HCT116 (cell line): ENCODE measurements around the gene TUBGCP5. TPM values are rescaled to one million over a fixed set of nuclear protein-coding genes. Genes with fewer than 3 reads are reported as not detected.
A peak's percentile ranks its signal among the peaks of the same experiment; 100 is the strongest.

Source experiments
- ATAC-seq: fragments of 200-7000 bp; cut with Tn5 transposase; 2 replicates; pipeline ENCODE4 v1.9.1; 2020; ENCODE audit warnings: mild to moderate bottlenecking, moderate library complexity
- BruUV-seq: library from RNA; stranded (reverse); fragments of 400-500 nt; replicated peaks from 2 replicates; lab custom pipeline; 2021; lab: Mats Ljungman, UMichigan
- CTCF ChIA-PET: fragments of 300-600 bp; sonication (Branson Sonifier 250); formaldehyde crosslinking; loops from one replicate; lab custom pipeline; 2021; ENCODE audit warnings: antibody characterized with exemption; lab: Charles Lee
- POLR2A ChIA-PET: fragments of 300-600, 350-600 bp; sonication (Branson Sonifier 250); formaldehyde crosslinking; loops from one replicate; lab custom pipeline; 2021; ENCODE audit warnings: antibody characterized with exemption; lab: Charles Lee
- RAD21 ChIA-PET, 2 experiments: fragments of 300-600 bp; sonication (Branson Sonifier 250); formaldehyde crosslinking; loops; one replicate each; lab custom pipeline; 2023; ENCODE audit warnings: low total read pairs in 2 of 2; ENCODE audit not compliant: uncharacterized antibody in 2 of 2, unreplicated experiment in 2 of 2, low non-redundant PET in 1 of 2; lab: Charles Lee
- DNase-seq: peaks from one replicate; pipeline ENCODE4 v3.0.0-alpha.2; 2010; ENCODE audit warnings: low read depth, low spot score
- H2AFZ ChIP-seq: fragments of 200-600 bp; shearing (Covaris generic), sonication (generic); 2 replicates; pipeline ENCODE4 v1.6.1; 2017; ENCODE audit warnings: low read depth, mixed run types, mixed read lengths, antibody characterized with exemption, low read length; ENCODE audit not compliant: poor library complexity, severe bottlenecking
- H3K27ac ChIP-seq: 2 replicates; pipeline ENCODE4 v1.5.1; 2012; ENCODE audit warnings: low read depth, low read length
- H3K27me3 ChIP-seq: fragments of 200-600 bp; sonication (generic); 2 replicates; pipeline ENCODE4 v1.6.1; 2016; ENCODE audit warnings: mixed run types, low read length, mixed read lengths; ENCODE audit not compliant: insufficient read depth
- H3K36me3 ChIP-seq, 2 experiments: fragments of 200-500 bp in 1 of 2; fragments of 200-600 bp in 1 of 2; sonication (Bioruptor generic) in 1 of 2; sonication (generic) in 1 of 2; 2 replicates each; pipeline versions ENCODE4 v1.5.1 to v1.6.1; 2014 to 2016; ENCODE audit warnings: low read length in 2 of 2, inconsistent platforms in 1 of 2, mixed read lengths in 1 of 2, mixed run types in 1 of 2; ENCODE audit not compliant: insufficient read depth in 2 of 2, control insufficient read depth in 1 of 2
- H3K4me1 ChIP-seq, 2 experiments: fragments of 200-600 bp in 1 of 2; sonication (generic) in 1 of 2; 2 replicates each; pipeline versions ENCODE4 v1.5.1 to v1.6.1; 2012 to 2017; ENCODE audit warnings: low read length in 2 of 2, inconsistent platforms in 1 of 2, mild to moderate bottlenecking in 1 of 2, mixed read lengths in 1 of 2, mixed run types in 1 of 2, moderate library complexity in 1 of 2; ENCODE audit not compliant: insufficient read depth in 2 of 2, control insufficient read depth in 1 of 2
- H3K4me2 ChIP-seq: fragments of 200-600 bp; sonication (generic); 2 replicates; pipeline ENCODE4 v1.6.1; 2017; ENCODE audit warnings: mixed run types, low read length, mixed read lengths
- H3K4me3 ChIP-seq, 2 experiments: fragments of 200-600 bp in 1 of 2; sonication (generic) in 1 of 2; replicated peaks in 1 of 2; 2 replicates each; pipeline ENCODE4 v1.5.1; 2011 to 2016; ENCODE audit warnings: low read length in 2 of 2, control low read depth in 1 of 2, low read depth in 1 of 2, mild to moderate bottlenecking in 1 of 2, mixed read lengths in 1 of 2, mixed run types in 1 of 2
- H3K79me2 ChIP-seq: fragments of 200-600 bp; sonication (generic); 2 replicates; pipeline ENCODE4 v1.6.1; 2017; ENCODE audit warnings: mild to moderate bottlenecking, mixed run types, low read length, moderate library complexity, mixed read lengths; ENCODE audit not compliant: insufficient read depth
- H3K9ac ChIP-seq: fragments of 200-600 bp; sonication (generic); 2 replicates; pipeline ENCODE4 v1.6.1; 2016; ENCODE audit warnings: low read length, mixed read lengths
- H3K9me2 ChIP-seq: fragments of 200-600 bp; sonication (generic), shearing (Covaris generic); 2 replicates; pipeline ENCODE4 v1.6.1; 2017; ENCODE audit warnings: mixed run types, mild to moderate bottlenecking, moderate library complexity; ENCODE audit not compliant: insufficient read depth
- H3K9me3 ChIP-seq, 2 experiments: fragments of 200-500 bp in 1 of 2; fragments of 200-600 bp in 1 of 2; sonication (Bioruptor generic) in 1 of 2; sonication (generic) in 1 of 2; 2 replicates each; pipeline ENCODE4 v1.6.1; 2014 to 2017; ENCODE audit warnings: low read length in 2 of 2, mixed read lengths in 2 of 2, inconsistent platforms in 1 of 2, low read depth in 1 of 2, mild to moderate bottlenecking in 1 of 2, mixed run types in 1 of 2, moderate library complexity in 1 of 2; ENCODE audit not compliant: control insufficient read depth in 1 of 2, insufficient read depth in 1 of 2
- H4K20me1 ChIP-seq: fragments of 200-600 bp; sonication (generic), shearing (Covaris generic); 2 replicates; pipeline ENCODE4 v1.6.1; 2017; ENCODE audit warnings: mixed run types, mild to moderate bottlenecking, moderate library complexity; ENCODE audit not compliant: insufficient read depth
- CBX3 ChIP-seq: IDR thresholded peaks from 2 replicates; pipeline ENCODE4 v1.6.1; 2012; ENCODE audit warnings: low read depth
- FOSL1 ChIP-seq: IDR thresholded peaks from 2 replicates; pipeline ENCODE4 v1.6.1; 2012; ENCODE audit warnings: low read depth
- TCF7L2 ChIP-seq: IDR thresholded peaks from 2 replicates; pipeline ENCODE4 v1.7.0; 2011; ENCODE audit warnings: borderline replicate concordance, inconsistent platforms; ENCODE audit not compliant: insufficient read depth, insufficient read length; ENCODE audit errors: extremely low read depth
- intact Hi-C: fragments of 100-400 bp; cut with micrococcal nuclease; formaldehyde crosslinking; loops from 2 replicates; pipeline ENCODE4 v1.10.0; 2022
- total RNA-seq: library from RNA; stranded (reverse); gene quantifications from one replicate; pipeline ENCODE4 v1.2.1, GENCODE V29; 2021; ENCODE audit not compliant: unreplicated experiment

TUBGCP5 gene
- total RNA-seq, 1 experiment from 2014 or later, result 17.9 TPM

DNA sequence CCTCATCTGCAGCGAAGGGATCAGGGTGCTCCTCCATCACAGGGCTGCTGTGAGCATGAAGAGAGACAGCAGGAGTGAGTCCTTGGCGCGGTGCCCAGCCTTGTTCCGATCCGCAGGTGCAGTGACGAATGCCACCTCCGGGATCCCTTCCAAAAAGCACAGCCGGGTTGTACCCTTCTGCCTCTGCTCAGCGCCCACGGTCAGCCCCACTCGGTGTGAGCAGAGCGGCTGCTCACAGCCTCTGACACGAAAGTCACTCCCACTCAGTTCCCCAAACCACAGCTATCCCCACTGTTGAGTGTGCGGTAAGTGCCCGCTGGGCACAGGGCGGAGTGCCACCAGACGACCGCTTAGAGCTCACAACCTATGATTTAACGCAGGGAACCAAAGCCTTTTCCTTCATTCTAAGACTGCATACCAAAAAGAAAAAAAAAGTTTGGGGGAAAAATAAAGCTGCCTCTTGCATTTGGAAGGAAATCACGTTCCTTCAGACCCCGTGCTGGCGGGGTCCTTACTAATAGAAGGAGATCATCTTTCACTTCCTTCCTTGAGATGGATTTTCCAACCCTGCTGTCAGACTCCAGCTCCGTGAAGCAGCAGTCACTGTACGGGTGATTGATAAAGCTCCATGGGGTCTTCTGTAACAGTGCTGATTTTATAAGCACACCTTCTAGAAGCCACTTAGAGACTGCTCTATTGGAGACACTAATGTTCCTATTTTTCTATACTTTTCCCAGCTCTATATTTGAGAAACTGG is 34.7 kb upstream of the TUBGCP5 start:
- POLR2A ChIA-PET, result interaction anchor here (1.0 to 1.5 kb wide), 3 partner anchors 17 to 35 kb away, joined by 3 to 5 read pairs (median 3); partner anchors contain the start of gene TUBGCP5
- H3K4me1 ChIP-seq, result peaks cover 15 to 18% of the 10 kb centered on the region in 2 experiments
- H3K36me3 ChIP-seq, result no peaks in the 10 kb centered on the region
- ATAC-seq, result peak; percentile 73
- H3K4me2 ChIP-seq, result peak overlapping the region; percentile 57
- RAD21 ChIA-PET, result no interaction called here
- H3K27me3 ChIP-seq, result peaks cover 25% of the 10 kb centered on the region
- H3K4me3 ChIP-seq, result peak overlapping the region; percentile 20 to 22; a peak in 3 of 4 replicates
- H3K27ac ChIP-seq, result no peak overlapping the region
- H3K9me3 ChIP-seq, result no peaks in the 10 kb centered on the region
- H3K9me2 ChIP-seq, result no peaks in the 10 kb centered on the region
- H3K9ac ChIP-seq, result no peak overlapping the region
- H2AFZ ChIP-seq, result peak overlapping the region; percentile 35
- TF ChIP-seq FOSL1 (no peak), TCF7L2 (peak; percentile 48)
- TF ChIP-seq, all 23 proteins: peak for 1
- intact Hi-C loops, result no loop called here
- H3K79me2 ChIP-seq, result no peaks in the 10 kb centered on the region
- no peaks in the 10 kb centered on the region for H4K20me1 ChIP-seq
- BruUV-seq, result no TSS peak
- CTCF ChIA-PET, result interaction anchor here (0.8 kb wide), 1 partner anchor 38 kb away, joined by 3 read pairs; no protein-coding TSS in a partner anchor
- no peak for DNase-seq

DNA sequence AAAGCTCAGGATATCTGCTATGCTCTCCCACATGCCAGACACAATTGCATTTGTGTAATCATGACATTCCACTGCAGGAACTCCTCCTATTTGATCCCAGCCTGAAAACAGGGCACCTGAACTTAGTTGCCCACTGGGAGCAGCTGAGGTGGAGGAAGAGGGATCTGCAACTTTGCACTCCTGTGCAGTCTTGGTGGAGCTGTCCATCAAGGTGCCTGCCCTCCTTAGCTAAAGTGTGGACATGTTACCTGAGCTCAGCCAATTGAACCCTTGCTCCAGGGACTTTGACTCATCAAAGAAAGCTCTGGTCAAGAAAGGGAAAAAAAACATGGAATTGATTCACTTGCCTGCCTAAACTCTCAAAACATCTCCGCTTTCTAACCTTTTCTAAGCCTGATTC is 33.3 kb upstream of the TUBGCP5 start:
- POLR2A ChIA-PET, result no interaction called here

More for the DNA sequence above, 33.3 kb upstream of the TUBGCP5 start:
- CTCF ChIA-PET, result interaction anchor here (1.4 kb wide), 1 partner anchor 37 kb away, joined by 6 read pairs; no protein-coding TSS in a partner anchor
- DNase-seq (no peak), ATAC-seq (no peak)
- Histone ChIP-seq H3K27me3 (peaks cover 25% of the 10 kb centered on the region), H3K4me1 (peaks cover 15 to 18% of the 10 kb centered on the region in 2 experiments), H3K4me2 (no peak overlapping the region), H4K20me1 (no peaks in the 10 kb centered on the region), H3K9me3 (no peaks in the 10 kb centered on the region), H2AFZ (no peak overlapping the region), H3K27ac (no peak overlapping the region), H3K4me3 (no peak overlapping the region), H3K9me2 (no peaks in the 10 kb centered on the region), H3K79me2 (no peaks in the 10 kb centered on the region), H3K9ac (no peak overlapping the region), H3K36me3 (no peaks in the 10 kb centered on the region)
- BruUV-seq, result no TSS peak
- no peak for TF ChIP-seq CBX3
- TF ChIP-seq TCF7L2, result no peak
- RAD21 ChIA-PET, result interaction anchor here in 1 of 2 experiments (0.9 kb wide), 1 partner anchor 37 kb away, joined by 3 read pairs; no protein-coding TSS in a partner anchor
- intact Hi-C loops, result no loop called here
